Measurements from ENCODE around the gene HSPG2.

HSPG2 gene

DNA sequence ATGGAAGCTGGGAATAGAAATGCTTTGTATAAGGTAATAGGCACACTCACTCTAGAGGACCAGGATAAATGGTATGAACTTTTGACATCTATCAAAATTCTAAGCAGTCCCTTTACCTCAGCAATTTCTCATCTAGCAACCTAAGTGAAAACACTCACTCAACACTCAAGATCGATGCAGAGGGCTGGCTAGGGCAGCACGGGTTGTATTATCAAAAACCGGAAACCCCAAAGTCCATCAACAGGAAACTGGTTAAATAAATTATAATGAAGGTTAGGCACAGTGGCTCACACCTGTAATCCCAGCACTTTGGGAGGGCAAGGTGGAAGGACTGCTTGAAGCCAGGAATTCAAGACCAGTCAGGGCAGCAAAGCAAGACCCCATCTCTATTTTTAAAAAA lies 163.5 kb downstream of the HSPG2 start:
- H3K9me3 ChIP-seq (ENCODE audit: low read depth, low read length): no peaks in the 10 kb centered on the region
- DNase-seq (ENCODE audit: low read depth, low spot score): no peak
- TF ChIP-seq POLR2AphosphoS5 (IDR thresholded peaks at IDR 0.05; ENCODE audit: borderline replicate concordance, low read depth, low read length) (no peak), FOXP2 (optimal IDR thresholded peaks at IDR 0.05; ENCODE audit: control extremely low read depth, extremely low read length, insufficient read depth) (no peak), EZH2 (IDR thresholded peaks at IDR 0.05) (no peak)
- no peak overlapping the region for H3K4me3 ChIP-seq
- no peak overlapping the region for H3K27ac ChIP-seq
- H3K9ac ChIP-seq (ENCODE audit: insufficient read length): no peak overlapping the region
- H3K36me3 ChIP-seq (ENCODE audit: insufficient read depth, low read length): no peaks in the 10 kb centered on the region
